OCI-LY7 (cell line): ENCODE measurements around the gene OR10A5. TPM values are rescaled to one million over a fixed set of nuclear protein-coding genes. Genes with fewer than 3 reads are reported as not detected.

Experiments used
- BruUV-seq: library from RNA; stranded (reverse); fragments of 400-500 nt; replicated peaks from 2 replicates; lab custom pipeline; 2021; lab: Mats Ljungman, UMichigan
- CTCF ChIA-PET: fragments of 300-600 bp; sonication (Branson Sonifier 250); formaldehyde crosslinking; loops from one replicate; lab custom pipeline; 2022; ENCODE audit warnings: antibody characterized with exemption; ENCODE audit not compliant: unreplicated experiment; lab: Charles Lee
- POLR2A ChIA-PET: fragments of 300-600 bp; sonication (Branson Sonifier 250); formaldehyde crosslinking; loops from one replicate; lab custom pipeline; 2022; ENCODE audit warnings: antibody characterized with exemption; lab: Charles Lee
- DNase-seq: peaks from one replicate; pipeline ENCODE4 v3.0.0-alpha.2; 2015; ENCODE audit warnings: low spot score
- H2AFZ ChIP-seq: fragments of 200-600 bp; sonication (generic), shearing (Covaris generic); 2 replicates; pipeline ENCODE4 v1.6.1; 2014; ENCODE audit warnings: mild to moderate bottlenecking, antibody characterized with exemption, low read length, moderate library complexity
- H3K27ac ChIP-seq: fragments of 200-600 bp; sonication (generic); 2 replicates; pipeline ENCODE4 v1.5.1; 2014; ENCODE audit warnings: mixed run types, low read depth, mild to moderate bottlenecking, moderate library complexity, low read length, inconsistent platforms; ENCODE audit not compliant: poor library complexity, severe bottlenecking
- H3K36me3 ChIP-seq: fragments of 200-600 bp; sonication (generic); 2 replicates; pipeline ENCODE4 v1.6.1; 2014; ENCODE audit warnings: mild to moderate bottlenecking, antibody characterized with exemption, low read length, moderate library complexity, mixed read lengths; ENCODE audit not compliant: insufficient read depth
- H3K4me1 ChIP-seq: fragments of 200-600 bp; sonication (generic); 2 replicates; pipeline ENCODE4 v1.5.1; 2014; ENCODE audit warnings: mild to moderate bottlenecking, low read length; ENCODE audit not compliant: insufficient read depth, poor library complexity, severe bottlenecking
- H3K4me2 ChIP-seq: fragments of 200-600 bp; sonication (generic); 2 replicates; pipeline ENCODE4 v1.6.1; 2014; ENCODE audit warnings: mild to moderate bottlenecking, low read length
- H3K4me3 ChIP-seq: fragments of 200-600 bp; sonication (generic); 2 replicates; pipeline ENCODE4 v1.5.1; 2014; ENCODE audit warnings: mild to moderate bottlenecking, low read depth, low read length; ENCODE audit not compliant: poor library complexity, severe bottlenecking
- H3K79me2 ChIP-seq: fragments of 200-600 bp; sonication (generic); 2 replicates; pipeline ENCODE4 v1.6.1; 2016; ENCODE audit warnings: low read depth, mild to moderate bottlenecking, low read length, moderate library complexity, mixed read lengths; ENCODE audit not compliant: insufficient read depth
- H3K9me2 ChIP-seq: fragments of 200-600 bp; sonication (generic); 2 replicates; pipeline ENCODE4 v1.6.1; 2016; ENCODE audit warnings: mild to moderate bottlenecking, low read length, mixed read lengths; ENCODE audit not compliant: insufficient read depth
- H3K9me3 ChIP-seq: fragments of 200-600 bp; sonication (generic); 2 replicates; pipeline ENCODE4 v1.6.1; 2014; ENCODE audit warnings: mild to moderate bottlenecking, mixed run types, low read length, mixed read lengths
- H4K20me1 ChIP-seq: fragments of 200-600 bp; sonication (generic); 2 replicates; pipeline ENCODE4 v1.6.1; 2014; ENCODE audit warnings: mild to moderate bottlenecking, antibody characterized with exemption, low read length, moderate library complexity, mixed read lengths; ENCODE audit not compliant: insufficient read depth
- EZH2phosphoT487 ChIP-seq: fragments of 200-600 bp; sonication (generic); IDR thresholded peaks from 2 replicates; pipeline ENCODE4 v1.6.1; 2018; ENCODE audit warnings: low read depth, borderline replicate concordance, mild to moderate bottlenecking, mixed run types, antibody characterized with exemption, low read length, moderate library complexity, mixed read lengths
- intact Hi-C: fragments of 100-400 bp; cut with micrococcal nuclease; formaldehyde crosslinking; loops from one replicate; pipeline ENCODE4 v1.10.0; 2022; ENCODE audit not compliant: unreplicated experiment
- total RNA-seq, 2 experiments: library from RNA; depleted of rRNA in 1 of 2; stranded (reverse); fragments of >200 nt in 1 of 2; shearing (Covaris generic) in 1 of 2; gene quantifications; 2 replicates each; pipeline ENCODE4 v1.2.3, GENCODE V29; 2014 to 2022
- TF ChIP-seq, protein P1 (sequence below): fragments of 200-600 bp; sonication (generic); conservative IDR thresholded peaks from 2 replicates; pipeline ENCODE4 v1.5.1; 2014; ENCODE audit warnings: mild to moderate bottlenecking, antibody characterized with exemption, low read length, moderate library complexity, mixed read lengths

OR10A5 gene
- total RNA-seq, 2 experiments from 2014 or later, result not detected

- no TSS peak for BruUV-seq
- Histone ChIP-seq H3K4me3 (no peak overlapping the region), H2AFZ (no peak overlapping the region), H4K20me1 (no peaks in the 10 kb centered on the region), H3K79me2 (no peaks in the 10 kb centered on the region), H3K9me2 (no peaks in the 10 kb centered on the region), H3K27ac (no peak overlapping the region), H3K4me1 (no peaks in the 10 kb centered on the region), H3K9me3 (peaks cover 10% of the 10 kb centered on the region; the same call in 1 of the 2 replicates), H3K4me2 (no peak overlapping the region), H3K36me3 (no peaks in the 10 kb centered on the region)
- ChIA-PET POLR2A (no interaction called here), CTCF (no interaction called here)
- intact Hi-C loops, result no loop called here
- no peak for DNase-seq
- TF ChIP-seq, protein P1, sequence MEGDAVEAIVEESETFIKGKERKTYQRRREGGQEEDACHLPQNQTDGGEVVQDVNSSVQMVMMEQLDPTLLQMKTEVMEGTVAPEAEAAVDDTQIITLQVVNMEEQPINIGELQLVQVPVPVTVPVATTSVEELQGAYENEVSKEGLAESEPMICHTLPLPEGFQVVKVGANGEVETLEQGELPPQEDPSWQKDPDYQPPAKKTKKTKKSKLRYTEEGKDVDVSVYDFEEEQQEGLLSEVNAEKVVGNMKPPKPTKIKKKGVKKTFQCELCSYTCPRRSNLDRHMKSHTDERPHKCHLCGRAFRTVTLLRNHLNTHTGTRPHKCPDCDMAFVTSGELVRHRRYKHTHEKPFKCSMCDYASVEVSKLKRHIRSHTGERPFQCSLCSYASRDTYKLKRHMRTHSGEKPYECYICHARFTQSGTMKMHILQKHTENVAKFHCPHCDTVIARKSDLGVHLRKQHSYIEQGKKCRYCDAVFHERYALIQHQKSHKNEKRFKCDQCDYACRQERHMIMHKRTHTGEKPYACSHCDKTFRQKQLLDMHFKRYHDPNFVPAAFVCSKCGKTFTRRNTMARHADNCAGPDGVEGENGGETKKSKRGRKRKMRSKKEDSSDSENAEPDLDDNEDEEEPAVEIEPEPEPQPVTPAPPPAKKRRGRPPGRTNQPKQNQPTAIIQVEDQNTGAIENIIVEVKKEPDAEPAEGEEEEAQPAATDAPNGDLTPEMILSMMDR, result no peak
- no peak for TF ChIP-seq EZH2phosphoT487
Observed at GRCh38 chr11:6856871-6857270, 11.4 kb downstream of the OR10A5 start.

- POLR2A ChIA-PET, result interaction anchor here (0.6 to 1.7 kb wide), 4 partner anchors 8 to 50 kb away, joined by 3 to 6 read pairs (median 5); no protein-coding TSS in a partner anchor
- H3K4me3 ChIP-seq, result no peak within 1 kb of the TSS
- intact Hi-C loops, result no loop called here
- no peaks in the 10 kb centered on the region for H4K20me1 ChIP-seq
- no peaks in the 10 kb centered on the region for H3K36me3 ChIP-seq
- DNase-seq, result no peak
- H3K4me2 ChIP-seq, result no peak within 1 kb of the TSS
- no peaks in the 10 kb centered on the region for H3K79me2 ChIP-seq
- no peaks in the 10 kb centered on the region for H3K9me3 ChIP-seq
- no peak within 1 kb of the TSS for H3K27ac ChIP-seq
- TF ChIP-seq, protein P1, result no peak
- no peak for TF ChIP-seq EZH2phosphoT487
- no TSS peak for BruUV-seq
- CTCF ChIA-PET, result no interaction called here
- H3K4me1 ChIP-seq, result no peaks in the 10 kb centered on the region
- no peaks in the 10 kb centered on the region for H3K9me2 ChIP-seq
- no peak within 1 kb of the TSS for H2AFZ ChIP-seq
Observed at GRCh38 chr11:6862961-6863360, 17.5 kb downstream of the OR10A5 start, which contains the start of gene OR10A2. OR10A2 (plus strand) TSS chr11:6863057; CDS start chr11:6869755, 6,698 bp downstream.

DNA sequence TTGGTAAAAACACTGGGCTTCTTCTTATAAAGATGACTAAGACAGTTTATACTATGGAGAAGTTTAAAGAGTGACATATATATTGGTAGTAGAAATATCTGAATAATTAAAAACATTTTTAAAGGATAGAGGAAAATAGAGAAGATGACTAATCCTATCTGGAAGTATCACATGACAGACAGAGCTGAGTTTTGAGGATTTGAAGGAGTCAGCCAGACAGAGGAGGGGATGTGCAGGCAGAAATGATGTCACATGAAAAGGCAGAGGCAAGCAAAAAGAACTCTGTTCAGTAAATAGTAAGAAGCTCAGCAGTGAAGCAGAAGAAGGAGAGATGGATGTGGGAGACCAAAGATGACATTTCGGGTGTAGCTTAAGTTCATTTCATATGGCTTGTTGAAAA, 19.0 kb downstream of the OR10A5 start:
- POLR2A ChIA-PET, result interaction anchor here (0.5 to 1.7 kb wide), 8 partner anchors 8 to 692 kb away, joined by 3 to 6 read pairs (median 3); no protein-coding TSS in a partner anchor
- BruUV-seq, result no TSS peak

More for the DNA sequence above, 19.0 kb downstream of the OR10A5 start:
- Histone ChIP-seq H3K4me3 (no peak overlapping the region), H4K20me1 (no peaks in the 10 kb centered on the region), H3K79me2 (no peaks in the 10 kb centered on the region), H3K4me2 (no peak overlapping the region), H3K27ac (no peak overlapping the region), H3K9me2 (no peaks in the 10 kb centered on the region), H3K9me3 (no peaks in the 10 kb centered on the region), H3K36me3 (no peaks in the 10 kb centered on the region), H3K4me1 (no peaks in the 10 kb centered on the region), H2AFZ (no peak overlapping the region)
- CTCF ChIA-PET, result no interaction called here
- DNase-seq, result no peak
- intact Hi-C loops, result no loop called here
- TF ChIP-seq EZH2phosphoT487, result no peak
- TF ChIP-seq, protein P1, result no peak
